ENCODE results near the gene NMT1. TPM values are rescaled to one million over a fixed set of nuclear protein-coding genes. Genes with fewer than 3 reads are reported as not detected.

Gene NMT1
- total and polyA plus RNA-seq, 2 experiments from 2014 or later, result 95.6 to 298 TPM

DNA sequence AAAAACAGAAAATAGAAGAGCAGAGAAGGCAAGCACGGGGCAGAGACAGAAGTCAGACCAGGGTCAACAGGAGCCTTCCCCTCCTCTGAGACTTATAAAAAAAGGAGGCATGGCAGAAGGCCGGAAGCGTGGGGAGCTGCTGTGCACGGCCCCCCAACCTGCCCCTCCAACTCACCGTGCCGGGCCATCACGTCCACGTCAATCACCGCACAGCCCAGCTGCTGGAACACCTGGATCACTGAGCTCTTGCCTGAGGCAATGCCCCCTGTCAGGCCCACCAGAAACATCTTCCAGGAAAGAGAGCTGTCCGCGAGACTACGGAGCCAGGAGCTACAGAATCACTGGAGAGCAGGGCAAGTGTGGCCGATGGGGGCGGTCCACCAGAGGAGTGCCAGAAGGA is 26.5 kb upstream of the NMT1 start (continued):
- TF ChIP-seq, protein P1, sequence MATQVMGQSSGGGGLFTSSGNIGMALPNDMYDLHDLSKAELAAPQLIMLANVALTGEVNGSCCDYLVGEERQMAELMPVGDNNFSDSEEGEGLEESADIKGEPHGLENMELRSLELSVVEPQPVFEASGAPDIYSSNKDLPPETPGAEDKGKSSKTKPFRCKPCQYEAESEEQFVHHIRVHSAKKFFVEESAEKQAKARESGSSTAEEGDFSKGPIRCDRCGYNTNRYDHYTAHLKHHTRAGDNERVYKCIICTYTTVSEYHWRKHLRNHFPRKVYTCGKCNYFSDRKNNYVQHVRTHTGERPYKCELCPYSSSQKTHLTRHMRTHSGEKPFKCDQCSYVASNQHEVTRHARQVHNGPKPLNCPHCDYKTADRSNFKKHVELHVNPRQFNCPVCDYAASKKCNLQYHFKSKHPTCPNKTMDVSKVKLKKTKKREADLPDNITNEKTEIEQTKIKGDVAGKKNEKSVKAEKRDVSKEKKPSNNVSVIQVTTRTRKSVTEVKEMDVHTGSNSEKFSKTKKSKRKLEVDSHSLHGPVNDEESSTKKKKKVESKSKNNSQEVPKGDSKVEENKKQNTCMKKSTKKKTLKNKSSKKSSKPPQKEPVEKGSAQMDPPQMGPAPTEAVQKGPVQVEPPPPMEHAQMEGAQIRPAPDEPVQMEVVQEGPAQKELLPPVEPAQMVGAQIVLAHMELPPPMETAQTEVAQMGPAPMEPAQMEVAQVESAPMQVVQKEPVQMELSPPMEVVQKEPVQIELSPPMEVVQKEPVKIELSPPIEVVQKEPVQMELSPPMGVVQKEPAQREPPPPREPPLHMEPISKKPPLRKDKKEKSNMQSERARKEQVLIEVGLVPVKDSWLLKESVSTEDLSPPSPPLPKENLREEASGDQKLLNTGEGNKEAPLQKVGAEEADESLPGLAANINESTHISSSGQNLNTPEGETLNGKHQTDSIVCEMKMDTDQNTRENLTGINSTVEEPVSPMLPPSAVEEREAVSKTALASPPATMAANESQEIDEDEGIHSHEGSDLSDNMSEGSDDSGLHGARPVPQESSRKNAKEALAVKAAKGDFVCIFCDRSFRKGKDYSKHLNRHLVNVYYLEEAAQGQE (IDR thresholded peaks at IDR 0.05; ENCODE audit: unreplicated experiment), result no peak
- TF ChIP-seq, protein P2, sequence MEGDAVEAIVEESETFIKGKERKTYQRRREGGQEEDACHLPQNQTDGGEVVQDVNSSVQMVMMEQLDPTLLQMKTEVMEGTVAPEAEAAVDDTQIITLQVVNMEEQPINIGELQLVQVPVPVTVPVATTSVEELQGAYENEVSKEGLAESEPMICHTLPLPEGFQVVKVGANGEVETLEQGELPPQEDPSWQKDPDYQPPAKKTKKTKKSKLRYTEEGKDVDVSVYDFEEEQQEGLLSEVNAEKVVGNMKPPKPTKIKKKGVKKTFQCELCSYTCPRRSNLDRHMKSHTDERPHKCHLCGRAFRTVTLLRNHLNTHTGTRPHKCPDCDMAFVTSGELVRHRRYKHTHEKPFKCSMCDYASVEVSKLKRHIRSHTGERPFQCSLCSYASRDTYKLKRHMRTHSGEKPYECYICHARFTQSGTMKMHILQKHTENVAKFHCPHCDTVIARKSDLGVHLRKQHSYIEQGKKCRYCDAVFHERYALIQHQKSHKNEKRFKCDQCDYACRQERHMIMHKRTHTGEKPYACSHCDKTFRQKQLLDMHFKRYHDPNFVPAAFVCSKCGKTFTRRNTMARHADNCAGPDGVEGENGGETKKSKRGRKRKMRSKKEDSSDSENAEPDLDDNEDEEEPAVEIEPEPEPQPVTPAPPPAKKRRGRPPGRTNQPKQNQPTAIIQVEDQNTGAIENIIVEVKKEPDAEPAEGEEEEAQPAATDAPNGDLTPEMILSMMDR (conservative IDR thresholded peaks at IDR 0.05; ENCODE audit: low read depth in 2 of 2), result no peak
- TF ChIP-seq JUNB (IDR thresholded peaks at IDR 0.05; ENCODE audit: unreplicated experiment), result no peak
- no peak for TF ChIP-seq ZNF331 (CRISPR knock-in tag; IDR thresholded peaks at IDR 0.05; ENCODE audit: low read depth)
- no peak for TF ChIP-seq POLR2AphosphoS5 (IDR thresholded peaks at IDR 0.05; ENCODE audit: low read depth)
- TF ChIP-seq, protein P3, sequence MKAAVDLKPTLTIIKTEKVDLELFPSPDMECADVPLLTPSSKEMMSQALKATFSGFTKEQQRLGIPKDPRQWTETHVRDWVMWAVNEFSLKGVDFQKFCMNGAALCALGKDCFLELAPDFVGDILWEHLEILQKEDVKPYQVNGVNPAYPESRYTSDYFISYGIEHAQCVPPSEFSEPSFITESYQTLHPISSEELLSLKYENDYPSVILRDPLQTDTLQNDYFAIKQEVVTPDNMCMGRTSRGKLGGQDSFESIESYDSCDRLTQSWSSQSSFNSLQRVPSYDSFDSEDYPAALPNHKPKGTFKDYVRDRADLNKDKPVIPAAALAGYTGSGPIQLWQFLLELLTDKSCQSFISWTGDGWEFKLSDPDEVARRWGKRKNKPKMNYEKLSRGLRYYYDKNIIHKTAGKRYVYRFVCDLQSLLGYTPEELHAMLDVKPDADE (IDR thresholded peaks at IDR 0.05), result no peak
- no peak for TF ChIP-seq NANOG (IDR thresholded peaks at IDR 0.05; ENCODE audit: borderline replicate concordance)
- no peak for TF ChIP-seq STAT1 (IDR thresholded peaks at IDR 0.05; ENCODE audit: unreplicated experiment)

DNA sequence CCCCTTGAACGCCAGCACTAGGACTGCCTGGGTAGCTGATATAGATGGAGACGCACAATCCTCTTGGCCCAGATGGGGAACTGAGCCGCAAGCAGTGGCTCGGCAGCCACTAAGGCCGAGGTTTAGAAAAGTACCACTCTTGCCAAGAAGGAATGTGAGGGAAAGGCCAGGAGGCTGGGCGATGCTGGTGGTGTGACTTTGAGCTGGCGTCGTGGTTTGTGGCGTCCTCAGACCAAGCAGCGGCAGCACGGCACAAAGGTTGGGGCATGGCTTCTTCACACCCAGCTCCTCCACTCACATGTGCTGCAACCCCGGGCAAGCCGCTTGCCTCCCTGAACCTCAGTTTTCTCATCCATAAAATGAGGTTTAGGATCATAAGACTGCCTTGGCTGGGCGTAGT is 25.3 kb upstream of the NMT1 start:
- Histone ChIP-seq H3K79me2 (replicated peaks; ENCODE audit: insufficient read depth) (peaks cover 10% of the 10 kb centered on the region; the same call in 1 of the 2 replicates), H3F3A (replicated peaks; ENCODE audit: low read depth) (peaks cover 2% of the 10 kb centered on the region; the same call in 1 of the 2 replicates), H3K27ac (ENCODE audit: low read depth) (no peak overlapping the region), H3K27me3 (ENCODE audit: insufficient read depth) (no peaks in the 10 kb centered on the region), H3K4me2 (no peak overlapping the region), H3K4me3 (no peak overlapping the region), H4K20me1 (replicated peaks; ENCODE audit: insufficient read depth) (peaks cover 4% of the 10 kb centered on the region; the same call in 1 of the 2 replicates), H3K9me2 (ENCODE audit: insufficient read depth) (no peaks in the 10 kb centered on the region), H2AFZ (no peak overlapping the region), H3K36me3 (ENCODE audit: insufficient read depth) (no peaks in the 10 kb centered on the region), H3K4me1 (ENCODE audit: insufficient read depth) (no peaks in the 10 kb centered on the region; the same call in 1 of the 2 replicates)
- Mint-ChIP-seq H3K4me1 (peaks cover 3% of the 10 kb centered on the region; the same call in 2 of the 3 replicates), H3K36me3 (ENCODE audit: low read depth) (peaks cover 25% of the 10 kb centered on the region), H3K9me3 (no peaks in the 10 kb centered on the region; the same call in 2 of the 3 replicates), H3K27ac (no peak overlapping the region), H3K27me3 (ENCODE audit: insufficient read depth, low read depth, poor library complexity) (peaks cover 7% of the 10 kb centered on the region), H3K4me3 (no peak overlapping the region)
- ATAC-seq (no peak), DNase-seq (ENCODE audit: low spot score) (no peak)
- TF ChIP-seq JUNB (IDR thresholded peaks at IDR 0.05; ENCODE audit: unreplicated experiment) (no peak), POLR2AphosphoS5 (IDR thresholded peaks at IDR 0.05; ENCODE audit: low read depth) (no peak), NANOG (IDR thresholded peaks at IDR 0.05; ENCODE audit: borderline replicate concordance) (no peak), EZH2phosphoT487 (IDR thresholded peaks at IDR 0.05; ENCODE audit: unreplicated experiment) (no peak), ZNF114 (CRISPR knock-in tag; IDR thresholded peaks at IDR 0.05) (no peak)
- TF ChIP-seq, protein P4, sequence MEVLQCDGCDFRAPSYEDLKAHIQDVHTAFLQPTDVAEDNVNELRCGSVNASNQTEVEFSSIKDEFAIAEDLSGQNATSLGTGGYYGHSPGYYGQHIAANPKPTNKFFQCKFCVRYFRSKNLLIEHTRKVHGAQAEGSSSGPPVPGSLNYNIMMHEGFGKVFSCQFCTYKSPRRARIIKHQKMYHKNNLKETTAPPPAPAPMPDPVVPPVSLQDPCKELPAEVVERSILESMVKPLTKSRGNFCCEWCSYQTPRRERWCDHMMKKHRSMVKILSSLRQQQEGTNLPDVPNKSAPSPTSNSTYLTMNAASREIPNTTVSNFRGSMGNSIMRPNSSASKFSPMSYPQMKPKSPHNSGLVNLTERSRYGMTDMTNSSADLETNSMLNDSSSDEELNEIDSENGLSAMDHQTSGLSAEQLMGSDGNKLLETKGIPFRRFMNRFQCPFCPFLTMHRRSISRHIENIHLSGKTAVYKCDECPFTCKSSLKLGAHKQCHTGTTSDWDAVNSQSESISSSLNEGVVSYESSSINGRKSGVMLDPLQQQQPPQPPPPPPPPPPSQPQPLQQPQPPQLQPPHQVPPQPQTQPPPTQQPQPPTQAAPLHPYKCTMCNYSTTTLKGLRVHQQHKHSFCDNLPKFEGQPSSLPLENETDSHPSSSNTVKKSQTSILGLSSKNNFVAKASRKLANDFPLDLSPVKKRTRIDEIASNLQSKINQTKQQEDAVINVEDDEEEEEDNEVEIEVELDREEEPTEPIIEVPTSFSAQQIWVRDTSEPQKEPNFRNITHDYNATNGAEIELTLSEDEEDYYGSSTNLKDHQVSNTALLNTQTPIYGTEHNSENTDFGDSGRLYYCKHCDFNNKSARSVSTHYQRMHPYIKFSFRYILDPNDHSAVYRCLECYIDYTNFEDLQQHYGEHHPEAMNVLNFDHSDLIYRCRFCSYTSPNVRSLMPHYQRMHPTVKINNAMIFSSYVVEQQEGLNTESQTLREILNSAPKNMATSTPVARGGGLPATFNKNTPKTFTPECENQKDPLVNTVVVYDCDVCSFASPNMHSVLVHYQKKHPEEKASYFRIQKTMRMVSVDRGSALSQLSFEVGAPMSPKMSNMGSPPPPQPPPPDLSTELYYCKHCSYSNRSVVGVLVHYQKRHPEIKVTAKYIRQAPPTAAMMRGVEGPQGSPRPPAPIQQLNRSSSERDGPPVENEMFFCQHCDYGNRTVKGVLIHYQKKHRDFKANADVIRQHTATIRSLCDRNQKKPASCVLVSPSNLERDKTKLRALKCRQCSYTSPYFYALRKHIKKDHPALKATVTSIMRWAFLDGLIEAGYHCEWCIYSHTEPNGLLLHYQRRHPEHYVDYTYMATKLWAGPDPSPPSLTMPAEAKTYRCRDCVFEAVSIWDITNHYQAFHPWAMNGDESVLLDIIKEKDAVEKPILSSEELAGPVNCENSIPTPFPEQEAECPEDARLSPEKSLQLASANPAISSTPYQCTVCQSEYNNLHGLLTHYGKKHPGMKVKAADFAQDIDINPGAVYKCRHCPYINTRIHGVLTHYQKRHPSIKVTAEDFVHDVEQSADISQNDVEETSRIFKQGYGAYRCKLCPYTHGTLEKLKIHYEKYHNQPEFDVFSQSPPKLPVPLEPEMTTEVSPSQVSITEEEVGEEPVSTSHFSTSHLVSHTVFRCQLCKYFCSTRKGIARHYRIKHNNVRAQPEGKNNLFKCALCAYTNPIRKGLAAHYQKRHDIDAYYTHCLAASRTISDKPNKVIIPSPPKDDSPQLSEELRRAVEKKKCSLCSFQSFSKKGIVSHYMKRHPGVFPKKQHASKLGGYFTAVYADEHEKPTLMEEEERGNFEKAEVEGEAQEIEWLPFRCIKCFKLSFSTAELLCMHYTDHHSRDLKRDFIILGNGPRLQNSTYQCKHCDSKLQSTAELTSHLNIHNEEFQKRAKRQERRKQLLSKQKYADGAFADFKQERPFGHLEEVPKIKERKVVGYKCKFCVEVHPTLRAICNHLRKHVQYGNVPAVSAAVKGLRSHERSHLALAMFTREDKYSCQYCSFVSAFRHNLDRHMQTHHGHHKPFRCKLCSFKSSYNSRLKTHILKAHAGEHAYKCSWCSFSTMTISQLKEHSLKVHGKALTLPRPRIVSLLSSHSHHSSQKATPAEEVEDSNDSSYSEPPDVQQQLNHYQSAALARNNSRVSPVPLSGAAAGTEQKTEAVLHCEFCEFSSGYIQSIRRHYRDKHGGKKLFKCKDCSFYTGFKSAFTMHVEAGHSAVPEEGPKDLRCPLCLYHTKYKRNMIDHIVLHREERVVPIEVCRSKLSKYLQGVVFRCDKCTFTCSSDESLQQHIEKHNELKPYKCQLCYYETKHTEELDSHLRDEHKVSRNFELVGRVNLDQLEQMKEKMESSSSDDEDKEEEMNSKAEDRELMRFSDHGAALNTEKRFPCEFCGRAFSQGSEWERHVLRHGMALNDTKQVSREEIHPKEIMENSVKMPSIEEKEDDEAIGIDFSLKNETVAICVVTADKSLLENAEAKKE (CRISPR knock-in tag; IDR thresholded peaks at IDR 0.05), result no peak
- TF ChIP-seq, protein P3 (IDR thresholded peaks at IDR 0.05), result no peak
